NCI-H774 (cell line): ENCODE results near the gene APP.

Experiments
- DNase-seq: peaks from one replicate; lab custom pipeline; 2025; lab: John Stamatoyannopoulos, UW

Gene APP

GRCh38 chr21:25863031-25863430 is 307.5 kb downstream of the APP start:
- DNase-seq: no peak

DNA sequence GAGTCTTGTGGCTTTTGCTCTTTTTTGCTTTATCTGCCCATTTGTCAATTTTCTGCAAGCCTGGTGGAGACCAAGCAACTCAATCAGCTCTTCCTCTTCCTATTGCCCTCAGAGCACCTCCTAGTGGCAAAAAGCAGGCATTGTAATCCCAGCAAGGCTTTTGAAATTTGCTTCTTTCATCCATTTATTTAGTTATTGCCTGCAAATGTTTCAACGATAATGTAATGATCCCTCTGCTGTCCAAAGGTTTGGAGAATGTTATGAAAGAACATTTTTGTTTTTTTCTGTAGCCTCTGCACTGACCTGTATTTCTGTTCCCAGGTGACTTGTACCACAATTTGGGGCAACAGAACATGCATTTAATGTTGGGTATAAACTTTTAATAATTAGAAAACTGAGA is 308.0 kb downstream of the APP start:
- DNase-seq: no peak

- DNase-seq: no peak
Measured at GRCh38 chr21:25862112-25862511, 308.5 kb downstream of the APP start.

GRCh38 chr21:25859235-25859929 is 311.2 kb downstream of the APP start:
- no peak for DNase-seq

- DNase-seq: no peak
Measured at GRCh38 chr21:25858325-25858724, 312.2 kb downstream of the APP start.

DNA sequence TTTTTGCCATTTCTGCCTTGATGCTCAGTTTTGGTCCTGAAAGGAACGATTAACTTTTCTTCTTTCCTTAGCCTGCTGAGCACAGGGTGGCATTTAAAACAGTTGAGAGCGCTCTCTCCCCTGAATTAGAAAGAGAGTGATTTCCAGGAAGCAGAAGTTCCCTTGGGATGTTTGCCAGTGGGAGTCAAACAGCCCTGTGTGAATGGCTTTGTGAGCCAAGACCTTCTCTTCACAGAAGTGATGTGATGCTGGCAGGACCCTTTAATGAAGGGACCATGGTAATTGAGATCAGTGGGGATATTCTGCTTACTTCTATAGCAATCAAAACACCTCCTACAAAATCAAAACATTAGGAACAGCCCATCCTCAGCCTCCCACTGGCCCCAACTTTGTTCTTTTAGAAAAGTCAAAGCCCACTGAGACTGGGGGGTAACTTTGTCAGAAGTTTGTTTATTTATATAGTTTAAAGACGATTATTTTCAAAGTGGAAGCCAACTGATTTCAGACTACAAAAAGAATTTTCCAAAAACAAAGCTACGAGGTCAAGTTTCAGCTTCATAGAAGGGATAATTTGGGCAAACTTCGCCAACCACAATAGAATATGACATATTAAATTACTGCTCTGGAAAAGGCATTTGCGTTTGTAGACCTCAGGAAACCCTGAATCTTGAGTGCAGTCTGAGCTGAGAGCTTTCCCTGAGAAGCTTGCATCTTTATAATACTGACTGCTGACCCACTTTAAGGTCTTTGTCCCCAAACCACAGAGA is 313.1 kb downstream of the APP start:
- DNase-seq: no peak

DNA sequence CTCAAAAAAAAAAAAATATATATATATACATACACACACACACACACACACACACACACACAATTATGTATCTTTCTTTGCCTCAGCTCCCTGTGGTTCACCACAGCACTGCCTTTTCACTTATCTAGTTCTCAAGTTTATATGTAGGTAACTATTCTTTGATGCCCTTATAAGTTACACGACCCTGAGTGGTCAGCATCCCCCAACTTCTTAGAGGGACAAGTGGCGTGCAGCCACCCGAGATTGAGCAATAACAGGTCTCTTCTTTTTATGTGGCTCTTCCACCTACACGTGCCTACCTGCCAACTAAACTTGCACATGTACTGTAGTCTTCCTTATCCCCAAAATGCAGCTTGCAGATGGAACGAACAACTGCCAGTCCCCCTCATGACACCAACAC is 315.0 kb downstream of the APP start:
- DNase-seq: no peak

DNA sequence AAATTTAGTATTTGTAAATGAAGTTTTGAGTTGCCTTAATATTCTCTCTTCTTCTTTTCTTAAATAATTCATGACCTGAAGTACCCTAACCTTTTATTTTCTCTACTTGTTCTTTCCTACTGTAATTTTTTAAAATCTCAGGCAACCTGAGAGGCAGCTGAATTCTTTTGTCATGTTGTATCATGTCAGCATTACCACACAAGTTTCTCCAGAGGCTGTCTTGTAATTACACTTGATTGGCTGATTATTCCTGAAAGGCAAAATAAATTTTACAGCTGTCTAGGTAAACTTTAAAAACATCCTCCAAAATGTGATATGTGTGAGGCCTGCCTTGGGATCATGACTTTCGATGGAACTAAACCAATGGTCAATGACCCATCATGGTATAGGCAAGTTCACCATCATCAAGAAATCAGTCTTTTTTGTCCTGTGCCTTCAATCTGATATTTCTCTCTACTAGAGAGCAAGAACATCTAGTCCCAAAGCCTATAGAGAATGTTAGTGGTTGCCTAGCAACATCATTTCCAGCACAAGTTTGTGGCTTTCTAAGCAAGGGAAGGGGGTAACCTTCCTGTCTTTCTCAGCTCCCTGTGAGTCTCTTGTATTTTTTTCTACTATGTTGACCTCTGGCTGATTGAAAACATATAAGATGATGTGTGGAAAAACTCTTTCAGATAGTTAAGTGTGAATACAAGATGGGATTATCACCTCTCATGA is 320.3 kb downstream of the APP start:
- DNase-seq: no peak

- no peak for DNase-seq
Measured at GRCh38 chr21:25848309-25848708, 322.3 kb downstream of the APP start.

- no peak for DNase-seq
Measured at GRCh38 chr21:25845729-25846256, 324.8 kb downstream of the APP start.

GRCh38 chr21:25842925-25843324 is 327.6 kb downstream of the APP start:
- no peak for DNase-seq

DNA sequence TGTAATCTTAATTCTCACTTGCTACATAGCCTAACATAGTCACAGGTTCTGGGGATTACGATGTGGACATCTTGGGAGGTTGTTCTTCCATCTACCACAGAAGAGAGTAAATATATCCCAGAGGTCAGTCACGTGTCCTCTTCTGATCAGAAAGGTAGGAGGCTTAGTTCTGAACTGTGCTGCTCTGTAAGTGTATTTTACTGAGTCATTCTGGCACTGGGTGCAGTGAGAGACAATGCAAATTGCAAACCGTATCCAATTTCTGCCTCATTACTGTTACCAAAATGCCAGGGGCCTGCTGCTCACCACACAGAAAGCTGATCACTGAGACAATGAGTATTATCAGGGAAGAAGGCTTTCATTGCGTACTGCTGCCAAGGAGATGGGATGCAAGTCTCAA is 331.8 kb downstream of the APP start:
- DNase-seq: no peak

DNA sequence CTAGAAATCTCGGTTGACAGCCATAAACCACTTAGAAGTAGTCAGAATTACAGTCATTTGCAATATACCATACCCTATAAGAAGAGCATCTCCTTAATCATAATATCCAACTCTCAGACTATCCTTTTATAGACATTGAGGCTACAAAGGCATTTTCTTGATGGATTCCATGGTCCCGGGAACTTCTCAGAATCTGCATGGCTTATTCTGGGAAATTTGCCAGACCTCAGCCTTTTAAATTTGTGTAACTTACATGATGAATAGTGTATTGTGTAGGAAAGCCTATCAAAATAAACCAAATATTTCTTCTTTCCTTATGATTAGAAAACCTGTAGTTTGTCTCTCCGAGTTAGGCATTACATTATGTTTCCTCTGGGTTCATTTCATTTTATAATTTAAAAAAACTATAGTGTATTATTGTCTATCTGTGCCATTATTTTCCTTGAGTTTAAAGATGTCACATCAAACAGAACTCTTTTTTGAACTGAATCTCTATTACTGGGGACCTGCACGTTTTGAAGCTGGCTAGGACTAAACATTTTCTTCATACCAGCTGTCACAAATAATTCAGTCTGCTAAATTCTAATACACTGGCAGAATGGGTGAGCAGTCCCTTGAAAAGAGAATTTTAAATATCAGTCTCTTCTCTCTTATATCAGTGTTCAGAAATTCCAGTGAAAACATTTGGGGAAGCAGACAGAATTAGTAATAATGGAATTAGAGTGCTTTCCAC is 332.9 kb downstream of the APP start:
- DNase-seq: no peak

- DNase-seq: no peak
Measured at GRCh38 chr21:25836396-25836795, 334.2 kb downstream of the APP start.

GRCh38 chr21:25834381-25834780 is 336.2 kb downstream of the APP start:
- DNase-seq: no peak

GRCh38 chr21:25831300-25831960 is 339.1 kb downstream of the APP start:
- no peak for DNase-seq
